ENCODE results near the gene CLP1. TPM values are rescaled to one million over a fixed set of nuclear protein-coding genes. Genes with fewer than 3 reads are reported as not detected.

CLP1 gene
- total and polyA plus RNA-seq, 12 donors, result 5.5 to 21.1 (median 11.5) TPM

DNA sequence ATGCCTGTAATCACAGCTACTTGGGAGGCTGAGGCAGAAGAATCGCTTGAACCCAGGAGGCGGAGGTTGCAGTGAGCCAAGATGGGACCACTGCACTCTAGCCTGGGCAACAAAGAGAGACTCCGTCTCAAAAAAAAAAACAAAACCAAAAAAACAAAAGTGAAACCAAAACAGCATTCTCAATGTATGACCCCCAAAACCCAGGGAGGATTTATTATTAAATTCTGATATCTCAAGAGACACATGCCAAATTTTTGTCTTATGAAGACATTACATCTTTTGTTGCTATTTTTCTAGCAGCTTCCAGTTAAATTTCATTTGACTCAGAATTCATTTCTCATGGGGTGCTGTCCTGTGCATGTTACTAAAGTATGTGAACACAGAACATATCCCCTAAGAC, 4.9 kb upstream of the CLP1 start:
- WGBS, 4 donors, result 63 to 76% (median 66%) methylated on average over 3 of the region's 3 CpGs
- DNase-seq, result no peak
- peaks cover 4 to 24% of the 10 kb centered on the region in 2 donors for H3K4me1 ChIP-seq (replicated peaks in 1 of 2)
- no peak overlapping the region for H3K4me3 ChIP-seq
- intact Hi-C loops (cut with DNase I), result no loop called here
- TF ChIP-seq POLR2A (IDR thresholded peaks at IDR 0.05), result no peak
- TF ChIP-seq, protein P1, sequence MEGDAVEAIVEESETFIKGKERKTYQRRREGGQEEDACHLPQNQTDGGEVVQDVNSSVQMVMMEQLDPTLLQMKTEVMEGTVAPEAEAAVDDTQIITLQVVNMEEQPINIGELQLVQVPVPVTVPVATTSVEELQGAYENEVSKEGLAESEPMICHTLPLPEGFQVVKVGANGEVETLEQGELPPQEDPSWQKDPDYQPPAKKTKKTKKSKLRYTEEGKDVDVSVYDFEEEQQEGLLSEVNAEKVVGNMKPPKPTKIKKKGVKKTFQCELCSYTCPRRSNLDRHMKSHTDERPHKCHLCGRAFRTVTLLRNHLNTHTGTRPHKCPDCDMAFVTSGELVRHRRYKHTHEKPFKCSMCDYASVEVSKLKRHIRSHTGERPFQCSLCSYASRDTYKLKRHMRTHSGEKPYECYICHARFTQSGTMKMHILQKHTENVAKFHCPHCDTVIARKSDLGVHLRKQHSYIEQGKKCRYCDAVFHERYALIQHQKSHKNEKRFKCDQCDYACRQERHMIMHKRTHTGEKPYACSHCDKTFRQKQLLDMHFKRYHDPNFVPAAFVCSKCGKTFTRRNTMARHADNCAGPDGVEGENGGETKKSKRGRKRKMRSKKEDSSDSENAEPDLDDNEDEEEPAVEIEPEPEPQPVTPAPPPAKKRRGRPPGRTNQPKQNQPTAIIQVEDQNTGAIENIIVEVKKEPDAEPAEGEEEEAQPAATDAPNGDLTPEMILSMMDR (IDR thresholded peaks at IDR 0.05), result no peak
- peaks cover 8% of the 10 kb centered on the region for H3K27me3 ChIP-seq
- H3K27ac ChIP-seq, result peak overlapping the region in 1 of 5 donors; percentile 21
- H3K9me3 ChIP-seq (replicated peaks in 1 of 3), result no peaks in the 10 kb centered on the region
- no peaks in the 10 kb centered on the region for H3K36me3 ChIP-seq (replicated peaks in 1 of 2)

DNA sequence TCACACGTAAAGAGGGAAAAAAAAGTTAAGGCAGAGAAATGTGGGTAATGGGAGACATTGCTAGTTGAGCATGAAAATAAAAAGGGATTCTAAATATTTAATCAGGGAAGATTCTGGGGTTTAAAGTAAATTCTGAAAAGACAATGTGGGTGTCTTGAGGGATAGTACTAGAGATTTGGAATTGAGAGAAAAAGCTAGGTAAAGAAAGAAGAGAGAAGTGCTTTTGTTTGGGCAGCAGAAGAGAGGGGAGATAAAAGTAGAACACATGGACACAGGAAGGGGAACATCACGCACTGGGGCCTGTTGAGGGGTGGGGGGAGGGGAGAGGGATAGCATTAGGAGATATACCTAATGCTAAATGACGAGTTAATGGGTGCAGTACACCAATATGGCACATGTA, 4.4 kb upstream of the CLP1 start:
- peak overlapping the region in 1 of 5 donors; percentile 21 for H3K27ac ChIP-seq
- peaks cover 3% of the 10 kb centered on the region for H3K27me3 ChIP-seq
- no peak for DNase-seq
- intact Hi-C loops (cut with DNase I), result no loop called here
- TF ChIP-seq, protein P1 (IDR thresholded peaks at IDR 0.05), result no peak
- TF ChIP-seq POLR2A (IDR thresholded peaks at IDR 0.05), result no peak
- peaks cover 6 to 25% of the 10 kb centered on the region in 2 donors for H3K4me1 ChIP-seq (replicated peaks in 1 of 2)
- no peaks in the 10 kb centered on the region for H3K36me3 ChIP-seq (replicated peaks in 1 of 2)
- H3K9me3 ChIP-seq (replicated peaks in 1 of 3), result no peaks in the 10 kb centered on the region
- 16 to 44% (median 26%) methylated on average over 3 of the region's 3 CpGs for WGBS, 4 donors
- H3K4me3 ChIP-seq, result no peak overlapping the region

DNA sequence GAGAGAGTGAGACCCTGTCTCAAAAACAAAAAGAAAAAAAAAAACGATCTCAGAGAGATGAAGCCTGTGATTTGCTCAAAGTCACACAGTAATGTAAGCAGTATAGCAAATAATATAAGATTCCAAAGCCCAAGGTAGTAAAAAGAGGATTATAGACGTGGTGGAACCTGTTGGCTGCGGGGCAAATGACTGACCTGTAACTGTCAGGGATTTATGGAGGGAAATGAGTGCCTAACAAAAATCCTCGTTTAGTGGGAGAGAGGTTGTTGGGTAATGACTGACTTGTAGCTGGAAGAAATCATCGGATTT, 723 bp upstream of the CLP1 start:
- 16 to 21% (median 19%) methylated on average over 5 of the region's 5 CpGs for WGBS, 4 donors
- Histone ChIP-seq H3K27ac (peak overlapping the region in 4 of 5 donors; percentile 76 to 89 (median 82)), H3K4me3 (peak overlapping the region in 2 of 4 donors; percentile 30 to 73), H3K36me3 (replicated peaks in 1 of 2) (peaks cover 0 to 26% of the 10 kb centered on the region in 2 donors), H3K27me3 (no peaks in the 10 kb centered on the region), H3K9me3 (replicated peaks in 1 of 3) (no peaks in the 10 kb centered on the region), H3K4me1 (replicated peaks in 1 of 2) (peaks cover 8 to 19% of the 10 kb centered on the region in 2 donors)
- no peak for DNase-seq
- intact Hi-C loops (cut with DNase I), result no loop called here
- TF ChIP-seq, protein P1 (IDR thresholded peaks at IDR 0.05), result no peak
- no peak for TF ChIP-seq POLR2A (IDR thresholded peaks at IDR 0.05)

DNA sequence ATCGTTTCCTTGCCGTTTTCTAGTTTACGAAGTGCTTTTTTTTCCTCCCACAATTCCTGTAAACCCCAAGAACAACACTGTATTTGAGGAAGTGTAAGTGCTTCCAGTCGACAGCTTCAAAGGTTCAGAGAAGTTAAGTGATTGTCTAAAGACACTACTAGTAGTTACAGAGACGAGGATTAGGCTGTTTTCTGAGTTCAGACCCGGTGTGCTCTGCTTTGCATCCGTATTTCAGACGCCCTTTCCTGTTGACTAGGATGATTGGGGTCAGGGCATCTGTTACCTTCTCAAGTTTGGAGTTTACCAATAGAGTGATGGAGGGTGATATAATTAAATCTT, 430 bp downstream of the CLP1 start:
- Histone ChIP-seq H3K9me3 (replicated peaks in 1 of 3) (no peaks in the 10 kb centered on the region), H3K27ac (peak overlapping the region in 2 of 5 donors; percentile 60 to 89), H3K4me1 (replicated peaks in 1 of 2) (peaks cover 8 to 19% of the 10 kb centered on the region in 2 donors), H3K36me3 (replicated peaks in 1 of 2) (peaks cover 0 to 34% of the 10 kb centered on the region in 2 donors), H3K4me3 (peak overlapping the region in 3 of 4 donors; percentile 44 to 77 (median 73)), H3K27me3 (no peaks in the 10 kb centered on the region)
- TF ChIP-seq POLR2A (IDR thresholded peaks at IDR 0.05), result no peak
- TF ChIP-seq, protein P1 (IDR thresholded peaks at IDR 0.05), result no peak
- DNase-seq, result no peak
- WGBS, 4 donors, result 0% methylated on average over 8 of the region's 8 CpGs
- intact Hi-C loops (cut with DNase I), result no loop called here
